GM12892 (cell line): ENCODE measurements around the gene C2CD3.

Experiments used
- POLR2A ChIP-seq: IDR thresholded peaks from 2 replicates; pipeline ENCODE4 v1.6.1; 2011; ENCODE audit warnings: low read depth, low read length, control low read depth
- POLR2AphosphoS5 ChIP-seq: IDR thresholded peaks from 2 replicates; pipeline ENCODE4 v1.6.1; 2011; ENCODE audit warnings: low read depth, low read length, control low read depth

- TF ChIP-seq POLR2AphosphoS5 (no peak), POLR2A (no peak)
Observed at GRCh38 chr11:74139151-74139918, 31.5 kb downstream of the C2CD3 start.
